Measurements from ENCODE around the gene ZFPM1.

DNA sequence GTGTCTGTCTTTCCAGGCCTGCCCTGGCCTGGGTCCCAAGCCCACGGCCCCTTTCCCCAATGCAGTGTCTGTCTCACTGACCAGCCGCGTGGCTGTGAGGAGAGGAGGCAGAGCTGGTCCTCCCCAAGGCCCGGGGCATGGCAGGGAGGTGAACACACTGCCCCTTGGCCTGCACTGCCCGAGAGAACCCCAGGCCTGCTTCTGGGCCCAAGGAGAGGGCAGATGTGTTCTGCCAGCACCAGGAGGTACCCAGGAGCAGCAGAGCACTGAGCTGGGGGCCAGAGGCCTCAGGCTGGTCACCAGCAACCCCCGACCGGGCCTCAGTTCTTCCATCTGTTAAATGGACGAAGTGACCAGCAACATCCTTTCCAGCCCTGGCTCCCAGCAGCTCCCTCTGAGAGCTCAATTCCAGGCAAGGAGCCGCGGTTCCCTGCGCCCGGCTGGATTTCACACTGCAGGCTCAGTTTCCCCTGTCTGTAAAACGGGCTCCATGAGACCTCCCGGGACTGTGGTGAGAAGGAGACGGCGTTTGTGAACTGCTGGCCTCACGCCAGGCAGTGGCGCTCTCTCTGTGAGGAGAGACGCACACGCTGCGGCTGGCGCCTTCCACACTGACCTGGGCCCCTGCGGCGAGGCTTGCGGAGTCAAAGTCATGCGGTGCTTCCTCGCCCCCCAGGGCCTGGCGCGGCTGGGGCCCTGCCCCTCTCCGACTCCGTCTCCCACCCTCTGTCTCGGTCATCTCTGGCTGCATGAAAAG, 8.1 kb upstream of the ZFPM1 start:
- TF ChIP-seq, protein P1, sequence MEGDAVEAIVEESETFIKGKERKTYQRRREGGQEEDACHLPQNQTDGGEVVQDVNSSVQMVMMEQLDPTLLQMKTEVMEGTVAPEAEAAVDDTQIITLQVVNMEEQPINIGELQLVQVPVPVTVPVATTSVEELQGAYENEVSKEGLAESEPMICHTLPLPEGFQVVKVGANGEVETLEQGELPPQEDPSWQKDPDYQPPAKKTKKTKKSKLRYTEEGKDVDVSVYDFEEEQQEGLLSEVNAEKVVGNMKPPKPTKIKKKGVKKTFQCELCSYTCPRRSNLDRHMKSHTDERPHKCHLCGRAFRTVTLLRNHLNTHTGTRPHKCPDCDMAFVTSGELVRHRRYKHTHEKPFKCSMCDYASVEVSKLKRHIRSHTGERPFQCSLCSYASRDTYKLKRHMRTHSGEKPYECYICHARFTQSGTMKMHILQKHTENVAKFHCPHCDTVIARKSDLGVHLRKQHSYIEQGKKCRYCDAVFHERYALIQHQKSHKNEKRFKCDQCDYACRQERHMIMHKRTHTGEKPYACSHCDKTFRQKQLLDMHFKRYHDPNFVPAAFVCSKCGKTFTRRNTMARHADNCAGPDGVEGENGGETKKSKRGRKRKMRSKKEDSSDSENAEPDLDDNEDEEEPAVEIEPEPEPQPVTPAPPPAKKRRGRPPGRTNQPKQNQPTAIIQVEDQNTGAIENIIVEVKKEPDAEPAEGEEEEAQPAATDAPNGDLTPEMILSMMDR (IDR thresholded peaks at IDR 0.05), result no peak
- TF ChIP-seq POLR2A (IDR thresholded peaks at IDR 0.05), result no peak
